ENCODE results near the gene MIGA2.

MIGA2 gene

GRCh38 chr9:129070696-129071525, 34.5 kb downstream of the MIGA2 start:
- H3K4me2 ChIP-seq (ENCODE audit: low read length, poor library complexity, severe bottlenecking): no peak overlapping the region
- no peak overlapping the region for H3K4me3 ChIP-seq (ENCODE audit: insufficient read depth in 1 of 2, low read depth in 1 of 2, low read length in 2 of 2)
- WGBS: 82% methylated on average over 21 of the region's 21 CpGs
- no peak overlapping the region for H2AK5ac ChIP-seq (ENCODE audit: low read length, severe bottlenecking)
- peaks cover 24 to 54% of the 10 kb centered on the region in 2 experiments for H3K36me3 ChIP-seq (ENCODE audit: control insufficient read depth in 1 of 2, insufficient read depth in 2 of 2, low read depth in 1 of 2, low read length in 2 of 2)
- H3K23ac ChIP-seq (ENCODE audit: low read length in 2 of 2): no peak overlapping the region
- no peak overlapping the region for H3K4ac ChIP-seq (ENCODE audit: low read depth in 1 of 2, low read length in 2 of 2)
- no peaks in the 10 kb centered on the region for H3K79me1 ChIP-seq (replicated peaks; ENCODE audit: low read length, poor library complexity, severe bottlenecking)
- no peak overlapping the region for H4K91ac ChIP-seq (ENCODE audit: low read length)
- no peak overlapping the region for H3K14ac ChIP-seq (ENCODE audit: low read length in 2 of 2)
- H3K27me3 ChIP-seq (ENCODE audit: control insufficient read depth in 1 of 2, insufficient read depth in 1 of 2, low read length in 2 of 2): no peaks in the 10 kb centered on the region
- no peak overlapping the region for H4K8ac ChIP-seq (ENCODE audit: low read length)
- H2BK15ac ChIP-seq (ENCODE audit: low read depth, poor library complexity, severe bottlenecking): no peak overlapping the region
- H2AFZ ChIP-seq (ENCODE audit: low read depth, low read length): no peak overlapping the region
- no peak overlapping the region for H2BK120ac ChIP-seq (ENCODE audit: low read depth, low read length)
- no peak overlapping the region for H2BK5ac ChIP-seq (ENCODE audit: low read depth, low read length, poor library complexity, severe bottlenecking)
- no peaks in the 10 kb centered on the region for H3K9me3 ChIP-seq (ENCODE audit: control insufficient read depth, low read length)
- H3K4me1 ChIP-seq (ENCODE audit: control insufficient read depth, insufficient read depth, low read depth, low read length): no peaks in the 10 kb centered on the region
- no peak overlapping the region for H2BK12ac ChIP-seq (ENCODE audit: low read length in 2 of 2)
- DNase-seq: no peak
- H3K9ac ChIP-seq (ENCODE audit: low read length): no peak overlapping the region
- H3K18ac ChIP-seq (ENCODE audit: low read depth in 1 of 2, low read length in 2 of 2): no peak overlapping the region
- H3K27ac ChIP-seq (ENCODE audit: low read length, poor library complexity, severe bottlenecking): no peak overlapping the region

GRCh38 chr9:129071526-129072126, 35.2 kb downstream of the MIGA2 start:
- Histone ChIP-seq H3K9me3 (ENCODE audit: control insufficient read depth, low read length) (no peaks in the 10 kb centered on the region), H3K4me2 (ENCODE audit: low read length, poor library complexity, severe bottlenecking) (no peak overlapping the region), H2AK5ac (ENCODE audit: low read length, severe bottlenecking) (no peak overlapping the region), H4K91ac (ENCODE audit: low read length) (no peak overlapping the region), H2BK5ac (ENCODE audit: low read depth, low read length, poor library complexity, severe bottlenecking) (no peak overlapping the region), H3K9ac (ENCODE audit: low read length) (no peak overlapping the region), H3K36me3 (ENCODE audit: control insufficient read depth in 1 of 2, insufficient read depth in 2 of 2, low read depth in 1 of 2, low read length in 2 of 2) (peaks cover 21 to 50% of the 10 kb centered on the region in 2 experiments), H3K14ac (ENCODE audit: low read length in 2 of 2) (no peak overlapping the region), H3K18ac (ENCODE audit: low read depth in 1 of 2, low read length in 2 of 2) (no peak overlapping the region), H3K27ac (ENCODE audit: low read length, poor library complexity, severe bottlenecking) (no peak overlapping the region), H2AFZ (ENCODE audit: low read depth, low read length) (no peak overlapping the region), H3K27me3 (ENCODE audit: control insufficient read depth in 1 of 2, insufficient read depth in 1 of 2, low read length in 2 of 2) (no peaks in the 10 kb centered on the region), H3K79me1 (replicated peaks; ENCODE audit: low read length, poor library complexity, severe bottlenecking) (no peaks in the 10 kb centered on the region), H3K4me3 (ENCODE audit: insufficient read depth in 1 of 2, low read depth in 1 of 2, low read length in 2 of 2) (no peak overlapping the region), H2BK120ac (ENCODE audit: low read depth, low read length) (no peak overlapping the region), H3K4ac (ENCODE audit: low read depth in 1 of 2, low read length in 2 of 2) (no peak overlapping the region), H2BK15ac (ENCODE audit: low read depth, poor library complexity, severe bottlenecking) (no peak overlapping the region), H4K8ac (ENCODE audit: low read length) (no peak overlapping the region), H3K23ac (ENCODE audit: low read length in 2 of 2) (no peak overlapping the region), H3K4me1 (ENCODE audit: control insufficient read depth, insufficient read depth, low read depth, low read length) (no peaks in the 10 kb centered on the region), H2BK12ac (ENCODE audit: low read length in 2 of 2) (no peak overlapping the region)
- 77% methylated on average over 10 of the region's 10 CpGs for WGBS
- no peak for DNase-seq

- no peak overlapping the region for H3K4ac ChIP-seq (ENCODE audit: low read depth in 1 of 2, low read length in 2 of 2)
- H3K27me3 ChIP-seq (ENCODE audit: control insufficient read depth in 1 of 2, insufficient read depth in 1 of 2, low read length in 2 of 2): no peaks in the 10 kb centered on the region
- H3K14ac ChIP-seq (ENCODE audit: low read length in 2 of 2): no peak overlapping the region
- no peak overlapping the region for H2AFZ ChIP-seq (ENCODE audit: low read depth, low read length)
- no peaks in the 10 kb centered on the region for H3K4me1 ChIP-seq (ENCODE audit: control insufficient read depth, insufficient read depth, low read depth, low read length)
- H2BK5ac ChIP-seq (ENCODE audit: low read depth, low read length, poor library complexity, severe bottlenecking): no peak overlapping the region
- no peak overlapping the region for H2BK15ac ChIP-seq (ENCODE audit: low read depth, poor library complexity, severe bottlenecking)
- H3K27ac ChIP-seq (ENCODE audit: low read length, poor library complexity, severe bottlenecking): no peak overlapping the region
- WGBS: 90% methylated on average over 7 of the region's 9 CpGs
- H3K4me2 ChIP-seq (ENCODE audit: low read length, poor library complexity, severe bottlenecking): no peak overlapping the region
- no peaks in the 10 kb centered on the region for H3K9me3 ChIP-seq (ENCODE audit: control insufficient read depth, low read length)
- no peak overlapping the region for H2AK5ac ChIP-seq (ENCODE audit: low read length, severe bottlenecking)
- peaks cover 19 to 48% of the 10 kb centered on the region in 2 experiments for H3K36me3 ChIP-seq (ENCODE audit: control insufficient read depth in 1 of 2, insufficient read depth in 2 of 2, low read depth in 1 of 2, low read length in 2 of 2)
- H3K18ac ChIP-seq (ENCODE audit: low read depth in 1 of 2, low read length in 2 of 2): no peak overlapping the region
- H2BK12ac ChIP-seq (ENCODE audit: low read length in 2 of 2): no peak overlapping the region
- no peak overlapping the region for H2BK120ac ChIP-seq (ENCODE audit: low read depth, low read length)
- no peak overlapping the region for H4K91ac ChIP-seq (ENCODE audit: low read length)
- no peak overlapping the region for H3K23ac ChIP-seq (ENCODE audit: low read length in 2 of 2)
- H3K79me1 ChIP-seq (replicated peaks; ENCODE audit: low read length, poor library complexity, severe bottlenecking): no peaks in the 10 kb centered on the region
- no peak overlapping the region for H4K8ac ChIP-seq (ENCODE audit: low read length)
- H3K4me3 ChIP-seq (ENCODE audit: insufficient read depth in 1 of 2, low read depth in 1 of 2, low read length in 2 of 2): no peak overlapping the region
- DNase-seq: no peak
- H3K9ac ChIP-seq (ENCODE audit: low read length): no peak overlapping the region
Measured at GRCh38 chr9:129072171-129072570, 35.7 kb downstream of the MIGA2 start.

GRCh38 chr9:129073404-129073803, 37.0 kb downstream of the MIGA2 start:
- Histone ChIP-seq H3K9me3 (ENCODE audit: control insufficient read depth, low read length) (no peaks in the 10 kb centered on the region), H2BK120ac (ENCODE audit: low read depth, low read length) (no peak overlapping the region), H2AK5ac (ENCODE audit: low read length, severe bottlenecking) (no peak overlapping the region), H3K23ac (ENCODE audit: low read length in 2 of 2) (no peak overlapping the region), H2BK15ac (ENCODE audit: low read depth, poor library complexity, severe bottlenecking) (no peak overlapping the region), H4K8ac (ENCODE audit: low read length) (no peak overlapping the region), H3K4me2 (ENCODE audit: low read length, poor library complexity, severe bottlenecking) (no peak overlapping the region), H3K27me3 (ENCODE audit: control insufficient read depth in 1 of 2, insufficient read depth in 1 of 2, low read length in 2 of 2) (no peaks in the 10 kb centered on the region), H3K79me1 (replicated peaks; ENCODE audit: low read length, poor library complexity, severe bottlenecking) (no peaks in the 10 kb centered on the region), H3K14ac (ENCODE audit: low read length in 2 of 2) (no peak overlapping the region), H3K4me1 (ENCODE audit: control insufficient read depth, insufficient read depth, low read depth, low read length) (no peaks in the 10 kb centered on the region), H3K36me3 (ENCODE audit: control insufficient read depth in 1 of 2, insufficient read depth in 2 of 2, low read depth in 1 of 2, low read length in 2 of 2) (peaks cover 7 to 36% of the 10 kb centered on the region in 2 experiments), H3K9ac (ENCODE audit: low read length) (no peak overlapping the region), H2BK12ac (ENCODE audit: low read length in 2 of 2) (no peak overlapping the region), H4K91ac (ENCODE audit: low read length) (no peak overlapping the region), H2AFZ (ENCODE audit: low read depth, low read length) (no peak overlapping the region), H3K27ac (ENCODE audit: low read length, poor library complexity, severe bottlenecking) (no peak overlapping the region), H3K4me3 (ENCODE audit: insufficient read depth in 1 of 2, low read depth in 1 of 2, low read length in 2 of 2) (no peak overlapping the region), H2BK5ac (ENCODE audit: low read depth, low read length, poor library complexity, severe bottlenecking) (no peak overlapping the region), H3K18ac (ENCODE audit: low read depth in 1 of 2, low read length in 2 of 2) (no peak overlapping the region), H3K4ac (ENCODE audit: low read depth in 1 of 2, low read length in 2 of 2) (no peak overlapping the region)
- WGBS: 94% methylated on average over 8 of the region's 8 CpGs
- DNase-seq: no peak

All from mesenchymal stem cell (in vitro differentiated cells and primary cell).